HepG2 (cell line): ENCODE results near the gene BBS5. TPM values are rescaled to one million over a fixed set of nuclear protein-coding genes. Genes with fewer than 3 reads are reported as not detected.
A peak's percentile ranks its signal among the peaks of the same experiment; 100 is the strongest.

Experiments used
- ATAC-seq: fragments of 200-7000 bp; cut with Tn5 transposase; 3 replicates; pipeline ENCODE4 v1.9.1; 2020; ENCODE audit warnings: mild to moderate bottlenecking, moderate library complexity
- BruUV-seq: library from RNA; stranded (reverse); fragments of 400-500 nt; replicated peaks from 2 replicates; lab custom pipeline; 2021; lab: Mats Ljungman, UMichigan
- CTCF ChIA-PET: fragments of 300-600 bp; formaldehyde crosslinking; extraction: SDS; loops from one replicate; lab custom pipeline; 2021; ENCODE audit warnings: low total read pairs, inconsistent platforms, low intra/inter-chr PET ratio; lab: Yijun Ruan, JAX
- POLR2A ChIA-PET: fragments of 350-600 bp; sonication (Branson Sonifier 250); formaldehyde crosslinking; loops from one replicate; lab custom pipeline; 2020; ENCODE audit warnings: antibody characterized with exemption, inconsistent platforms; lab: Yijun Ruan, JAX
- DNase-seq: peaks from one replicate; pipeline ENCODE4 v3.0.0-alpha.2; 2015; ENCODE audit warnings: low spot score
- FAIRE-seq: peaks from 3 replicates; lab custom pipeline; 2011; peaks lifted over from hg19 to GRCh38; lab: Jason Lieb, UNC
- H2AFZ ChIP-seq: one replicate; pipeline ENCODE4 v1.6.1; 2011; ENCODE audit warnings: low read length, inconsistent platforms
- H3K27ac ChIP-seq: fragments of 300-600 bp; 3 replicates; pipeline ENCODE4 v1.8.0; 2011; ENCODE audit warnings: mixed run types, mild to moderate bottlenecking, mixed read lengths, low read length, inconsistent platforms; ENCODE audit not compliant: insufficient read depth; ENCODE audit errors: extremely low read length
- H3K27me3 ChIP-seq, 2 experiments: fragments of 200-600 bp in 1 of 2; 2 replicates in 1 of 2; 3 replicates in 1 of 2; pipeline versions ENCODE4 v1.6.0 to v1.8.0; 2011; ENCODE audit warnings: low read length in 2 of 2, mild to moderate bottlenecking in 2 of 2, moderate library complexity in 2 of 2, inconsistent platforms in 1 of 2; ENCODE audit not compliant: insufficient read depth in 2 of 2, control insufficient read depth in 1 of 2
- H3K36me3 ChIP-seq, 2 experiments: fragments of 200-600 bp in 1 of 2; replicated peaks in 1 of 2; 2 replicates in 1 of 2; 3 replicates in 1 of 2; pipeline versions ENCODE4 v1.5.1 to v1.8.0; 2011; ENCODE audit warnings: low read length in 2 of 2, inconsistent platforms in 1 of 2; ENCODE audit not compliant: insufficient read depth in 2 of 2, control insufficient read depth in 1 of 2
- H3K4me1 ChIP-seq: 2 replicates; pipeline ENCODE4 v1.5.1; 2012; ENCODE audit warnings: low read length, inconsistent platforms; ENCODE audit not compliant: insufficient read depth
- H3K4me2 ChIP-seq: 2 replicates; pipeline ENCODE4 v1.6.0; 2011; ENCODE audit warnings: low read depth, low read length, inconsistent platforms
- H3K4me3 ChIP-seq, 3 experiments: fragments of 200-600 bp in 1 of 3; sonication (generic), shearing (Covaris generic) in 1 of 3; replicated peaks in 1 of 3; 2 replicates each; pipeline ENCODE4 v1.5.1; 2011 to 2016; ENCODE audit warnings: low read length in 3 of 3, inconsistent platforms in 2 of 3, low read depth in 2 of 3, mild to moderate bottlenecking in 2 of 3, control low read depth in 1 of 3, mixed read lengths in 1 of 3; ENCODE audit not compliant: insufficient read depth in 1 of 3
- H3K79me2 ChIP-seq: one replicate; pipeline ENCODE4 v1.6.1; 2011; ENCODE audit warnings: low read length, inconsistent platforms; ENCODE audit not compliant: insufficient read depth
- H3K9ac ChIP-seq: 2 replicates; pipeline ENCODE4 v1.6.0; 2011; ENCODE audit warnings: mild to moderate bottlenecking, low read depth, low read length, inconsistent platforms; ENCODE audit not compliant: insufficient read depth
- H3K9me3 ChIP-seq: 2 replicates; pipeline ENCODE4 v1.5.1; 2012; ENCODE audit warnings: mild to moderate bottlenecking, low read length
- H4K20me1 ChIP-seq: 2 replicates; pipeline ENCODE4 v1.6.0; 2011; ENCODE audit warnings: inconsistent platforms, mild to moderate bottlenecking, low read length, moderate library complexity; ENCODE audit not compliant: insufficient read depth
- NFRKB ChIP-seq: fragments of 450-650 bp; IDR thresholded peaks from 2 replicates; pipeline ENCODE4 v1.6.1; 2017
- ZNF121 ChIP-seq: sonication (generic); formaldehyde crosslinking; IDR thresholded peaks from 2 replicates; pipeline ENCODE4 v1.5.0; 2020; ENCODE audit warnings: mild to moderate bottlenecking, missing genetic modification reagents
- ZNF280D ChIP-seq: sonication (generic); formaldehyde crosslinking; IDR thresholded peaks from 2 replicates; pipeline ENCODE4 v1.5.1; 2020; ENCODE audit warnings: mild to moderate bottlenecking, missing genetic modification reagents
- WGBS: methylation state at CpG from one replicate; pipeline ENCODE4 v1.1.6; 2017; ENCODE audit warnings: low lambda C conversion rate; 5-methylcytosine and 5-hydroxymethylcytosine counted together
- in situ Hi-C: cut with HindIII; loops from 2 replicates; pipeline ENCODE4 v1.10.0; 2017; ENCODE audit warnings: low pct_unique_long_range_greater_than_20kb; ENCODE audit not compliant: extremely low pct_ligation_motif_present
- intact Hi-C: fragments of 100-400 bp; cut with micrococcal nuclease; formaldehyde crosslinking; loops from one replicate; pipeline ENCODE4 v1.10.0; 2022; ENCODE audit not compliant: unreplicated experiment
- polyA plus RNA-seq, 8 experiments: library from polyadenylated mRNA; depleted of rRNA in 3 of 8; stranded (reverse) in 7 of 8; unstranded in 1 of 8; fragments of >200 nt; fragmentation: Illumina TruSeq in 4 of 8; extraction: Trizol in 4 of 8; gene quantifications; 2 replicates each; pipeline versions ENCODE4 v1.2.1 to v1.2.3, GENCODE V29; 2011 to 2016; ENCODE audit warnings: low read depth in 4 of 8, missing spikeins in 1 of 8, mixed read lengths in 1 of 8; ENCODE audit not compliant: insufficient read depth in 1 of 8
- total RNA-seq, 5 experiments: library from RNA; depleted of rRNA; stranded (reverse); fragments of >200 nt; fragmentation: Illumina TruSeq; extraction: Trizol; gene quantifications; 2 replicates each; pipeline ENCODE4 v1.2.3, GENCODE V29; 2016; ENCODE audit warnings: low read depth in 1 of 5

Gene BBS5
- total and polyA plus RNA-seq, 2 of the 13 experiments (the other 11 are each of a cell fraction or from before 2014, with no cell fraction given), result 1.8 to 4.5 TPM

- no peaks in the 10 kb centered on the region for H3K27me3 ChIP-seq
- WGBS, result 97% methylated on average over 3 of the region's 3 CpGs
- H3K9me3 ChIP-seq, result no peaks in the 10 kb centered on the region
- no peak overlapping the region for H3K4me2 ChIP-seq
- no peaks in the 10 kb centered on the region for H3K4me1 ChIP-seq
- FAIRE-seq (no peak), ATAC-seq (no peak), DNase-seq (no peak)
- POLR2A ChIA-PET, result no interaction called here
- no peak overlapping the region for H3K9ac ChIP-seq
- TF ChIP-seq ZNF121 (CRISPR knock-in tag) (peak; percentile 34; the same call in 1 of the 2 replicates), ZNF280D (CRISPR knock-in tag) (no peak)
- no peak overlapping the region for H3K27ac ChIP-seq
- in situ Hi-C loops, result no loop called here
- no TSS peak for BruUV-seq
- CTCF ChIA-PET, result no interaction called here
- H4K20me1 ChIP-seq, result no peaks in the 10 kb centered on the region
- H2AFZ ChIP-seq, result no peak overlapping the region
- intact Hi-C loops, result no loop called here
- peaks cover 0 to 16% of the 10 kb centered on the region in 2 experiments; a peak in 4 of 5 replicates for H3K36me3 ChIP-seq
- H3K79me2 ChIP-seq, result no peaks in the 10 kb centered on the region
- H3K4me3 ChIP-seq, result no peak overlapping the region
Observed at GRCh38 chr2:169542433-169542832, 63.1 kb downstream of the BBS5 start.

GRCh38 chr2:169546756-169547155 lies 67.5 kb downstream of the BBS5 start:
- H3K79me2 ChIP-seq, result no peaks in the 10 kb centered on the region
- no peak overlapping the region for H3K4me3 ChIP-seq
- H3K4me2 ChIP-seq, result no peak overlapping the region
- no peak for ATAC-seq
- intact Hi-C loops, result no loop called here
- no peaks in the 10 kb centered on the region for H3K9me3 ChIP-seq
- 89% methylated on average over 2 of the region's 2 CpGs for WGBS
- ChIA-PET CTCF (no interaction called here), POLR2A (no interaction called here)
- H3K27me3 ChIP-seq, result no peaks in the 10 kb centered on the region
- H3K9ac ChIP-seq, result no peak overlapping the region
- no peaks in the 10 kb centered on the region for H4K20me1 ChIP-seq
- no peak for FAIRE-seq
- TF ChIP-seq NFRKB, result no peak
- no peak overlapping the region for H3K27ac ChIP-seq
- H3K4me1 ChIP-seq, result no peaks in the 10 kb centered on the region
- in situ Hi-C loops, result no loop called here
- no peak for DNase-seq
- no peak overlapping the region for H2AFZ ChIP-seq
- peaks cover 0 to 16% of the 10 kb centered on the region in 2 experiments; a peak in 3 of 5 replicates for H3K36me3 ChIP-seq
- no TSS peak for BruUV-seq

Other genes starting within 250 kb of the BBS5 start
- 0.03 and 0.15 TPM in 2 replicates for gene LRP2, start 117.0 kb upstream of the BBS5 start, total RNA-seq (2016; rRNA removed; fragmentation: Illumina TruSeq; extraction: Trizol)
- gene LRP2, start 117.0 kb upstream of the BBS5 start, polyA plus RNA-seq (2011; rRNA removed), result 0.03 and 0.07 TPM in 2 replicates
- 0.27 and 0.31 TPM in 2 replicates for gene KLHL41, start 30.2 kb downstream of the BBS5 start, total RNA-seq (2016; rRNA removed; fragmentation: Illumina TruSeq; extraction: Trizol)
- 0.07 TPM in 1 of 2 replicates, not detected in the other for gene KLHL41, start 30.2 kb downstream of the BBS5 start, polyA plus RNA-seq (2011; rRNA removed)
- gene FASTKD1, start 94.4 kb downstream of the BBS5 start, total RNA-seq (2016; rRNA removed; fragmentation: Illumina TruSeq; extraction: Trizol), result 38.0 and 43.2 TPM in 2 replicates
- 23.8 and 35.0 TPM in 2 replicates for gene FASTKD1, start 94.4 kb downstream of the BBS5 start, polyA plus RNA-seq (2011; rRNA removed)
- 81.0 and 133 TPM in 2 replicates for gene PPIG, start 104.9 kb downstream of the BBS5 start, total RNA-seq (2016; rRNA removed; fragmentation: Illumina TruSeq; extraction: Trizol)
- gene PPIG, start 104.9 kb downstream of the BBS5 start, polyA plus RNA-seq (2011; rRNA removed), result 22.2 and 31.3 TPM in 2 replicates
- gene CFAP210, start 214.9 kb downstream of the BBS5 start, total RNA-seq (2016; rRNA removed; fragmentation: Illumina TruSeq; extraction: Trizol), result 0.14 and 0.18 TPM in 2 replicates
- not detected in 2 replicates for gene CFAP210, start 214.9 kb downstream of the BBS5 start, polyA plus RNA-seq (2011; rRNA removed)
- gene PHOSPHO2, start 215.0 kb downstream of the BBS5 start, total RNA-seq (2016; rRNA removed; fragmentation: Illumina TruSeq; extraction: Trizol), result 11.4 and 14.6 TPM in 2 replicates
- gene PHOSPHO2, start 215.0 kb downstream of the BBS5 start, polyA plus RNA-seq (2011; rRNA removed), result 4.8 and 6.1 TPM in 2 replicates